WTC11 (cell line): ENCODE measurements around the gene NLRP13. TPM values are rescaled to one million over a fixed set of nuclear protein-coding genes. Genes with fewer than 3 reads are reported as not detected.

ENCODE experiments used
- ATAC-seq: fragments of 200-7000 bp; cut with Tn5 transposase; 2 replicates; pipeline ENCODE4 v1.10.0; 2021; ENCODE audit warnings: mild to moderate bottlenecking, moderate library complexity
- CTCF ChIA-PET: fragments of 300-600 bp; sonication (Branson Sonifier 250); formaldehyde crosslinking; loops from one replicate; lab custom pipeline; 2021; ENCODE audit warnings: antibody characterized with exemption; lab: Charles Lee
- POLR2A ChIA-PET: fragments of 350-600 bp; sonication (Branson Sonifier 250); formaldehyde crosslinking; loops from one replicate; lab custom pipeline; 2021; ENCODE audit warnings: antibody characterized with exemption; lab: Charles Lee
- DNase-seq: peaks from one replicate; pipeline ENCODE4 v3.0.0; 2021; ENCODE audit warnings: low spot score
- H3K27ac Mint-ChIP-seq: 2 replicates; pipeline ENCODE4 v1.8.0; 2021; ENCODE audit warnings: mixed read lengths
- H3K27me3 Mint-ChIP-seq: 2 replicates; pipeline ENCODE4 v1.8.0; 2021; ENCODE audit warnings: low read depth, mild to moderate bottlenecking, moderate library complexity, mixed read lengths
- H3K36me3 Mint-ChIP-seq: 2 replicates; pipeline ENCODE4 v1.8.0; 2021; ENCODE audit warnings: mixed read lengths
- H3K4me1 Mint-ChIP-seq: 2 replicates; pipeline ENCODE4 v1.8.0; 2022; ENCODE audit warnings: mixed read lengths
- H3K4me3 Mint-ChIP-seq: 2 replicates; pipeline ENCODE4 v1.8.0; 2021; ENCODE audit warnings: mild to moderate bottlenecking, moderate library complexity, mixed read lengths
- H3K9me3 Mint-ChIP-seq: 2 replicates; pipeline ENCODE4 v1.8.0; 2021; ENCODE audit warnings: mixed read lengths
- ATF1 ChIP-seq: sonication (generic); formaldehyde crosslinking; IDR thresholded peaks from 2 replicates; pipeline ENCODE4 v1.8.1; 2023; ENCODE audit warnings: mild to moderate bottlenecking, moderate library complexity, missing genetic modification reagents
- ATF2 ChIP-seq: sonication (generic); formaldehyde crosslinking; IDR thresholded peaks from 2 replicates; pipeline ENCODE4 v1.8.1; 2022; ENCODE audit warnings: low read depth, missing genetic modification reagents, borderline replicate concordance
- ATF3 ChIP-seq: sonication (generic); formaldehyde crosslinking; conservative IDR thresholded peaks from 2 replicates; pipeline ENCODE4 v1.8.1; 2022; ENCODE audit warnings: mild to moderate bottlenecking, missing genetic modification reagents
- CBFB ChIP-seq: sonication (generic); formaldehyde crosslinking; IDR thresholded peaks from 2 replicates; pipeline ENCODE4 v1.8.1; 2022; ENCODE audit warnings: mild to moderate bottlenecking, low read depth, missing genetic modification reagents
- CDX4 ChIP-seq: fragments of 250-450 bp; sonication (Bioruptor Pico); IDR thresholded peaks from 2 replicates; pipeline ENCODE4 v1.9.0; 2021; ENCODE audit warnings: moderate library complexity, mild to moderate bottlenecking, inconsistent platforms, borderline replicate concordance
- E2F4 ChIP-seq: sonication (generic); formaldehyde crosslinking; IDR thresholded peaks from 2 replicates; pipeline ENCODE4 v1.8.1; 2022; ENCODE audit warnings: low read depth, mild to moderate bottlenecking, moderate library complexity, missing genetic modification reagents, borderline replicate concordance
- ELF4 ChIP-seq: sonication (generic); formaldehyde crosslinking; IDR thresholded peaks from 2 replicates; pipeline ENCODE4 v1.8.1; 2022; ENCODE audit warnings: low read depth, mild to moderate bottlenecking, moderate library complexity, missing genetic modification reagents
- EMX1 ChIP-seq: fragments of 250-450 bp; sonication (Bioruptor Pico); IDR thresholded peaks from 2 replicates; pipeline ENCODE4 v1.8.0; 2021; ENCODE audit warnings: mild to moderate bottlenecking
- ESRRA ChIP-seq: sonication (generic); formaldehyde crosslinking; IDR thresholded peaks from 2 replicates; pipeline ENCODE4 v1.8.1; 2022; ENCODE audit warnings: mild to moderate bottlenecking, missing genetic modification reagents, borderline replicate concordance
- HMGA2 ChIP-seq: fragments of 250-450 bp; sonication (Bioruptor Pico); IDR thresholded peaks from 2 replicates; pipeline ENCODE4 v1.4.0; 2021; ENCODE audit warnings: mild to moderate bottlenecking, moderate library complexity
- JAZF1 ChIP-seq: fragments of 250-450 bp; sonication (Bioruptor Pico); IDR thresholded peaks from 2 replicates; pipeline ENCODE4 v1.9.0; 2021; ENCODE audit warnings: moderate library complexity, mild to moderate bottlenecking, inconsistent platforms
- NR1H2 ChIP-seq: sonication (generic); formaldehyde crosslinking; IDR thresholded peaks from 2 replicates; pipeline ENCODE4 v1.9.0; 2021; ENCODE audit warnings: mild to moderate bottlenecking, moderate library complexity, missing genetic modification reagents
- NR2C2 ChIP-seq: sonication (generic); formaldehyde crosslinking; IDR thresholded peaks from 2 replicates; pipeline ENCODE4 v1.8.0; 2022; ENCODE audit warnings: mild to moderate bottlenecking, missing genetic modification reagents
- PRDM15 ChIP-seq: sonication (generic); formaldehyde crosslinking; IDR thresholded peaks from 2 replicates; pipeline ENCODE4 v1.8.0; 2022; ENCODE audit warnings: missing genetic modification reagents
- SOX15 ChIP-seq: fragments of 250-450 bp; sonication (Bioruptor Pico); IDR thresholded peaks from 2 replicates; pipeline ENCODE4 v1.9.0; 2021; ENCODE audit warnings: mild to moderate bottlenecking
- SP1 ChIP-seq: sonication (generic); formaldehyde crosslinking; conservative IDR thresholded peaks from 2 replicates; pipeline ENCODE4 v1.8.1; 2022; ENCODE audit warnings: missing genetic modification reagents
- ZBTB21 ChIP-seq: sonication (generic); formaldehyde crosslinking; IDR thresholded peaks from 2 replicates; pipeline ENCODE4 v1.8.1; 2023; ENCODE audit warnings: mild to moderate bottlenecking, missing genetic modification reagents, borderline replicate concordance
- ZNF317 ChIP-seq: sonication (generic); formaldehyde crosslinking; IDR thresholded peaks from 2 replicates; pipeline ENCODE4 v1.8.1; 2023; ENCODE audit warnings: low read depth, mild to moderate bottlenecking, moderate library complexity, missing genetic modification reagents, borderline replicate concordance
- ZNF532 ChIP-seq: fragments of 250-450 bp; sonication (Bioruptor Pico); IDR thresholded peaks from 2 replicates; pipeline ENCODE4 v1.9.0; 2021; ENCODE audit warnings: mild to moderate bottlenecking, borderline replicate concordance
- ZNF671 ChIP-seq: fragments of 250-450 bp; sonication (Bioruptor Pico); IDR thresholded peaks from 2 replicates; pipeline ENCODE4 v1.8.0; 2021; ENCODE audit warnings: mild to moderate bottlenecking
- ZSCAN18 ChIP-seq: fragments of 250-450 bp; sonication (Bioruptor Pico); IDR thresholded peaks from 2 replicates; pipeline ENCODE4 v2.1.2; 2022; ENCODE audit warnings: mild to moderate bottlenecking, moderate library complexity
- total RNA-seq: library from RNA; stranded (reverse); gene quantifications from 3 replicates; pipeline ENCODE4 v1.2.3, GENCODE V29; 2021

The NLRP13 gene
- total RNA-seq, 1 experiment from 2014 or later: not detected

- TF ChIP-seq PRDM15 (no peak), CDX4 (CRISPR knock-in tag) (no peak), ESRRA (no peak), NR2C2 (no peak), ZNF317 (no peak), HMGA2 (no peak)
These were observed 73.7 kb downstream of the NLRP13 start (continued) for GRCh38 chr19:55858401-55858800.

GRCh38 chr19:55857974-55858373 lies 74.2 kb downstream of the NLRP13 start:
- Mint-ChIP-seq H3K4me1 (no peaks in the 10 kb centered on the region), H3K36me3 (peaks cover 65% of the 10 kb centered on the region), H3K27me3 (peaks cover 19% of the 10 kb centered on the region), H3K9me3 (peaks cover 68% of the 10 kb centered on the region), H3K4me3 (no peak overlapping the region), H3K27ac (no peak overlapping the region)
- CTCF ChIA-PET: no interaction called here
- no peak for DNase-seq
- POLR2A ChIA-PET: no interaction called here
- ATAC-seq: no peak
- no peak for TF ChIP-seq EMX1
- no peak for TF ChIP-seq JAZF1 (CRISPR knock-in tag)
- no peak for TF ChIP-seq E2F4 (CRISPR knock-in tag)
- TF ChIP-seq SOX15 (CRISPR knock-in tag): no peak
- no peak for TF ChIP-seq ATF2 (CRISPR knock-in tag)
- TF ChIP-seq ATF3 (CRISPR knock-in tag): no peak
- no peak for TF ChIP-seq CBFB
- TF ChIP-seq ZBTB21 (CRISPR knock-in tag): no peak
- no peak for TF ChIP-seq NR1H2 (CRISPR knock-in tag)
- no peak for TF ChIP-seq ZNF671
- no peak for TF ChIP-seq SP1 (CRISPR knock-in tag)
- no peak for TF ChIP-seq ZSCAN18
- no peak for TF ChIP-seq ATF1 (CRISPR knock-in tag)
- TF ChIP-seq ZNF532: no peak
- no peak for TF ChIP-seq ELF4 (CRISPR knock-in tag)
